MM.1S (cell line): Measurements from ENCODE around the gene CBX6.

Experiments used
- DNase-seq: peaks from one replicate; pipeline ENCODE4 v3.0.0-alpha.2; 2015
- H2AFZ ChIP-seq: fragments of 300-600 bp; sonication (generic); 2 replicates; pipeline ENCODE4 v1.6.0; 2016; ENCODE audit warnings: antibody characterized with exemption, low read length
- H3F3A ChIP-seq: fragments of 300-600 bp; sonication (generic); 2 replicates; pipeline ENCODE4 v1.6.1; 2016; ENCODE audit warnings: mild to moderate bottlenecking, antibody characterized with exemption, low read length, moderate library complexity, mixed read lengths; ENCODE audit not compliant: insufficient read depth
- H3K27ac ChIP-seq: fragments of 300-600 bp; sonication (generic); 2 replicates; pipeline ENCODE4 v1.5.1; 2016; ENCODE audit warnings: mild to moderate bottlenecking, low read length
- H3K27me3 ChIP-seq: fragments of 300-600 bp; sonication (generic); replicated peaks from 2 replicates; pipeline ENCODE4 v1.6.0; 2016; ENCODE audit warnings: low read length; ENCODE audit not compliant: insufficient read depth
- H3K36me3 ChIP-seq: fragments of 300-600 bp; sonication (generic); replicated peaks from 2 replicates; pipeline ENCODE4 v1.6.1; 2016; ENCODE audit warnings: mild to moderate bottlenecking, low read length, mixed read lengths; ENCODE audit not compliant: insufficient read depth
- H3K4me1 ChIP-seq: fragments of 300-600 bp; sonication (generic); 2 replicates; pipeline ENCODE4 v1.6.1; 2016; ENCODE audit warnings: low read length, mixed read lengths
- H3K4me2 ChIP-seq: fragments of 300-600 bp; sonication (generic); 2 replicates; pipeline ENCODE4 v1.6.0; 2016; ENCODE audit warnings: low read depth, low read length
- H3K4me3 ChIP-seq: fragments of 300-600 bp; sonication (generic); 2 replicates; pipeline ENCODE4 v1.5.1; 2016; ENCODE audit warnings: low read length, mixed read lengths
- H3K79me2 ChIP-seq: fragments of 300-600 bp; sonication (generic); 2 replicates; pipeline ENCODE4 v1.6.1; 2016; ENCODE audit warnings: mixed run types, low read length, mixed read lengths
- H3K9ac ChIP-seq: fragments of 300-600 bp; sonication (generic); 2 replicates; pipeline ENCODE4 v1.6.1; 2016; ENCODE audit warnings: low read length, mixed read lengths
- H3K9me2 ChIP-seq: fragments of 300-600 bp; sonication (generic); replicated peaks from 2 replicates; pipeline ENCODE4 v1.6.1; 2016; ENCODE audit warnings: mild to moderate bottlenecking, low read length, mixed read lengths; ENCODE audit not compliant: insufficient read depth
- H3K9me3 ChIP-seq: fragments of 300-600 bp; sonication (generic); replicated peaks from 2 replicates; pipeline ENCODE4 v1.6.1; 2016; ENCODE audit warnings: mild to moderate bottlenecking, low read length, mixed read lengths; ENCODE audit not compliant: insufficient read depth
- H4K20me1 ChIP-seq: fragments of 300-600 bp; sonication (generic); 2 replicates; pipeline ENCODE4 v1.6.1; 2016; ENCODE audit warnings: mild to moderate bottlenecking, low read length, moderate library complexity, mixed read lengths; ENCODE audit not compliant: insufficient read depth
- EZH2 ChIP-seq: fragments of 300-600 bp; sonication (generic); optimal IDR thresholded peaks from 2 replicates; pipeline ENCODE3; 2017; ENCODE audit warnings: low read depth, mild to moderate bottlenecking, antibody characterized with exemption, low read length, mixed read lengths
- EZH2phosphoT487 ChIP-seq: fragments of 300-600 bp; sonication (generic); IDR thresholded peaks from 2 replicates; pipeline ENCODE4 v1.6.1; 2018; ENCODE audit warnings: antibody characterized with exemption, low read length
- TF ChIP-seq, protein P1 (sequence below): fragments of 300-600 bp; sonication (generic); IDR thresholded peaks from 2 replicates; pipeline ENCODE4 v1.5.1; 2016; ENCODE audit warnings: antibody characterized with exemption, low read length, mixed read lengths

Gene CBX6

DNA sequence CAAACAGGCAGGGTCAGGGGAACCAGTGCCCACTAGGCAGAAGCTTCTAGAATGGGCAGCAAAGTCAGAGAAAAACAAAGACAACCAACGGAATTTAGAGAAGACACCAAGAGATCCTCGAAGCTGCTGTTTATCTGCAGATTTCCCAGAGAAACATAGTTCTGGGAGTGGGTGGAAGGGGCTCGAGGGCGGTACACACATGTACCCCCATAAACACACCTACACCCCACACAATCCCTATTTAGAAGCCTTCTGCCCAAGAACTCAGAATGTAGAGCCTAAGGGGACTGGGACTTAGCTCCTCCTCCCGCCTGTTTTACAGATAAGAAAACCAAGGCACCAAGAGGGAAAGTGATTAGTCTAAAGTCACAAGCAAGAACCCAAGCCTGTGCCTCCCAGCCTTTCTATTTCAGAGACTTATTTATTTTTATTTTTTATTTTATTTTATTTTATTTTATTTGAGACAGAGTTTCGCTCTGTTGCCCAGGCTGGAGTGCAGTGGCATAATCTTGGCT lies 34.5 kb downstream of the CBX6 start:
- H3K4me1 ChIP-seq: no peaks in the 10 kb centered on the region
- no peaks in the 10 kb centered on the region for H4K20me1 ChIP-seq
- H3K9ac ChIP-seq: no peak overlapping the region
- H3K9me3 ChIP-seq: no peaks in the 10 kb centered on the region
- H3K36me3 ChIP-seq: no peaks in the 10 kb centered on the region
- no peak for TF ChIP-seq EZH2
- TF ChIP-seq EZH2phosphoT487: no peak
- TF ChIP-seq, protein P1, sequence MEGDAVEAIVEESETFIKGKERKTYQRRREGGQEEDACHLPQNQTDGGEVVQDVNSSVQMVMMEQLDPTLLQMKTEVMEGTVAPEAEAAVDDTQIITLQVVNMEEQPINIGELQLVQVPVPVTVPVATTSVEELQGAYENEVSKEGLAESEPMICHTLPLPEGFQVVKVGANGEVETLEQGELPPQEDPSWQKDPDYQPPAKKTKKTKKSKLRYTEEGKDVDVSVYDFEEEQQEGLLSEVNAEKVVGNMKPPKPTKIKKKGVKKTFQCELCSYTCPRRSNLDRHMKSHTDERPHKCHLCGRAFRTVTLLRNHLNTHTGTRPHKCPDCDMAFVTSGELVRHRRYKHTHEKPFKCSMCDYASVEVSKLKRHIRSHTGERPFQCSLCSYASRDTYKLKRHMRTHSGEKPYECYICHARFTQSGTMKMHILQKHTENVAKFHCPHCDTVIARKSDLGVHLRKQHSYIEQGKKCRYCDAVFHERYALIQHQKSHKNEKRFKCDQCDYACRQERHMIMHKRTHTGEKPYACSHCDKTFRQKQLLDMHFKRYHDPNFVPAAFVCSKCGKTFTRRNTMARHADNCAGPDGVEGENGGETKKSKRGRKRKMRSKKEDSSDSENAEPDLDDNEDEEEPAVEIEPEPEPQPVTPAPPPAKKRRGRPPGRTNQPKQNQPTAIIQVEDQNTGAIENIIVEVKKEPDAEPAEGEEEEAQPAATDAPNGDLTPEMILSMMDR: no peak
- no peaks in the 10 kb centered on the region for H3K79me2 ChIP-seq
- no peaks in the 10 kb centered on the region for H3K9me2 ChIP-seq
- no peak overlapping the region for H3K4me3 ChIP-seq
- H3F3A ChIP-seq: no peaks in the 10 kb centered on the region
- no peak overlapping the region for H2AFZ ChIP-seq
- H3K27ac ChIP-seq: no peak overlapping the region
- no peak overlapping the region for H3K4me2 ChIP-seq
- peaks cover 93% of the 10 kb centered on the region for H3K27me3 ChIP-seq
- no peak for DNase-seq

- Histone ChIP-seq H3F3A (no peaks in the 10 kb centered on the region), H3K27ac (no peak overlapping the region), H3K4me2 (no peak overlapping the region), H3K9ac (no peak overlapping the region), H2AFZ (no peak overlapping the region), H3K9me3 (no peaks in the 10 kb centered on the region), H3K4me3 (no peak overlapping the region), H3K79me2 (no peaks in the 10 kb centered on the region), H3K36me3 (no peaks in the 10 kb centered on the region), H4K20me1 (no peaks in the 10 kb centered on the region), H3K9me2 (no peaks in the 10 kb centered on the region), H3K27me3 (peaks cover 93% of the 10 kb centered on the region), H3K4me1 (no peaks in the 10 kb centered on the region)
- TF ChIP-seq EZH2phosphoT487: no peak
- no peak for TF ChIP-seq EZH2
- TF ChIP-seq, protein P1: no peak
- no peak for DNase-seq
These were observed 36.1 kb downstream of the CBX6 start for GRCh38 chr22:38835888-38836301.

- Histone ChIP-seq H3K27ac (no peak overlapping the region), H3K9me2 (no peaks in the 10 kb centered on the region), H4K20me1 (no peaks in the 10 kb centered on the region), H3K36me3 (no peaks in the 10 kb centered on the region), H3K4me3 (no peak overlapping the region), H3K9ac (no peak overlapping the region), H2AFZ (no peak overlapping the region), H3K4me2 (no peak overlapping the region), H3K27me3 (peaks cover 93% of the 10 kb centered on the region), H3K9me3 (no peaks in the 10 kb centered on the region), H3F3A (no peaks in the 10 kb centered on the region), H3K4me1 (no peaks in the 10 kb centered on the region), H3K79me2 (no peaks in the 10 kb centered on the region)
- TF ChIP-seq EZH2 (no peak), EZH2phosphoT487 (no peak)
- TF ChIP-seq, protein P1: no peak
- DNase-seq: no peak
These were observed 37.0 kb downstream of the CBX6 start for GRCh38 chr22:38834991-38835390.
